ENCODE results near the gene OCLN.
"Not testable (repeated sequence)": the region's sequence is repeated elsewhere in the genome, so short reads cannot be mapped to it uniquely, and the experiment has no call there.

Gene OCLN

GRCh38 chr5:69491838-69492390 is 676 bp upstream of the OCLN start:
- no peak for DNase-seq

GRCh38 chr5:69492923-69493395 is 369 bp downstream of the OCLN start:
- DNase-seq = peak; percentile 18 to 31

GRCh38 chr5:69493396-69494133 is 975 bp downstream of the OCLN start:
- DNase-seq = peak in 1 of 2 donors; percentile 36

- no peak for DNase-seq
These were observed 1.9 kb downstream of the OCLN start for GRCh38 chr5:69494452-69494851.

GRCh38 chr5:69497006-69497520 is 4.5 kb downstream of the OCLN start:
- DNase-seq = no peak

GRCh38 chr5:69498384-69498783 is 5.8 kb downstream of the OCLN start:
- DNase-seq = no peak

GRCh38 chr5:69502367-69502766 is 9.8 kb downstream of the OCLN start:
- DNase-seq = no peak

- no peak for DNase-seq
These were observed 10.3 kb downstream of the OCLN start for GRCh38 chr5:69502767-69503488.

GRCh38 chr5:69504036-69504435 is 11.4 kb downstream of the OCLN start:
- DNase-seq = no peak

- no peak for DNase-seq
These were observed 12.7 kb downstream of the OCLN start for GRCh38 chr5:69505306-69505705.

GRCh38 chr5:69509212-69509611 is 16.6 kb downstream of the OCLN start:
- DNase-seq = no peak

GRCh38 chr5:69510694-69511093 is 18.1 kb downstream of the OCLN start:
- no peak for DNase-seq

GRCh38 chr5:69512740-69513260 is 20.2 kb downstream of the OCLN start:
- no peak for DNase-seq

- not testable (repeated sequence) for DNase-seq
These were observed 23.0 kb downstream of the OCLN start for GRCh38 chr5:69515570-69515969.

- DNase-seq = no peak
These were observed 24.2 kb downstream of the OCLN start for GRCh38 chr5:69516769-69517168.

- DNase-seq = no peak
These were observed 25.2 kb downstream of the OCLN start for GRCh38 chr5:69517763-69518212.

- DNase-seq = no peak
These were observed 26.7 kb downstream of the OCLN start for GRCh38 chr5:69519285-69519684.

GRCh38 chr5:69522035-69522434 is 29.4 kb downstream of the OCLN start:
- DNase-seq = no peak

GRCh38 chr5:69525490-69525889 is 32.9 kb downstream of the OCLN start:
- DNase-seq = no peak

- DNase-seq = no peak
These were observed 34.1 kb downstream of the OCLN start for GRCh38 chr5:69526660-69527059.

GRCh38 chr5:69527128-69527770 is 34.7 kb downstream of the OCLN start:
- no peak for DNase-seq

- no peak for DNase-seq
These were observed 35.4 kb downstream of the OCLN start for GRCh38 chr5:69528035-69528434.

GRCh38 chr5:69528609-69529008 is 36.0 kb downstream of the OCLN start:
- DNase-seq = no peak
